ENCODE measurements around the gene WDR1.

WDR1 gene

GRCh38 chr4:10124167-10124930 lies 7.8 kb upstream of the WDR1 start:
- Histone ChIP-seq H3K4me3 (ENCODE audit: insufficient read depth, low read length, poor library complexity, severe bottlenecking) (no peak overlapping the region), H2AFZ (ENCODE audit: low read depth, low read length, severe bottlenecking) (no peak overlapping the region), H3K79me2 (ENCODE audit: insufficient read depth, low read length) (no peaks in the 10 kb centered on the region), H4K20me1 (ENCODE audit: low read depth, low read length) (no peaks in the 10 kb centered on the region), H3K27ac (ENCODE audit: low read depth, low read length) (no peak overlapping the region), H3K9ac (ENCODE audit: low read length) (no peak overlapping the region), H3K27me3 (ENCODE audit: low read length) (no peaks in the 10 kb centered on the region), H3K9me2 (replicated peaks; ENCODE audit: insufficient read depth, low read length) (no peaks in the 10 kb centered on the region), H3K36me3 (ENCODE audit: low read length) (no peaks in the 10 kb centered on the region), H3K4me2 (ENCODE audit: low read depth, low read length, poor library complexity, severe bottlenecking) (no peak overlapping the region), H3F3A (ENCODE audit: insufficient read depth) (no peaks in the 10 kb centered on the region), H3K9me3 (ENCODE audit: insufficient read depth, low read length) (no peaks in the 10 kb centered on the region)
- no peak for TF ChIP-seq CTCF (IDR thresholded peaks at IDR 0.05; ENCODE audit: insufficient read depth, low read length, poor library complexity, severe bottlenecking)
- TF ChIP-seq EZH2phosphoT487 (conservative IDR thresholded peaks at IDR 0.05; ENCODE audit: low read length), result no peak

- Histone ChIP-seq H3F3A (ENCODE audit: insufficient read depth) (no peaks in the 10 kb centered on the region), H3K9me3 (ENCODE audit: insufficient read depth, low read length) (no peaks in the 10 kb centered on the region), H3K27ac (ENCODE audit: low read depth, low read length) (no peak overlapping the region), H3K9me2 (replicated peaks; ENCODE audit: insufficient read depth, low read length) (no peaks in the 10 kb centered on the region), H3K4me2 (ENCODE audit: low read depth, low read length, poor library complexity, severe bottlenecking) (no peak overlapping the region), H3K27me3 (ENCODE audit: low read length) (no peaks in the 10 kb centered on the region), H3K4me3 (ENCODE audit: insufficient read depth, low read length, poor library complexity, severe bottlenecking) (no peak overlapping the region), H4K20me1 (ENCODE audit: low read depth, low read length) (no peaks in the 10 kb centered on the region), H3K36me3 (ENCODE audit: low read length) (no peaks in the 10 kb centered on the region), H3K79me2 (ENCODE audit: insufficient read depth, low read length) (no peaks in the 10 kb centered on the region), H3K9ac (ENCODE audit: low read length) (no peak overlapping the region), H2AFZ (ENCODE audit: low read depth, low read length, severe bottlenecking) (no peak overlapping the region)
- TF ChIP-seq CTCF (IDR thresholded peaks at IDR 0.05; ENCODE audit: insufficient read depth, low read length, poor library complexity, severe bottlenecking), result no peak
- no peak for TF ChIP-seq EZH2phosphoT487 (conservative IDR thresholded peaks at IDR 0.05; ENCODE audit: low read length)
Observed at GRCh38 chr4:10123227-10124101, 6.9 kb upstream of the WDR1 start.

- H3K79me2 ChIP-seq (ENCODE audit: insufficient read depth, low read length), result no peaks in the 10 kb centered on the region
- H3K36me3 ChIP-seq (ENCODE audit: low read length), result no peaks in the 10 kb centered on the region
- no peaks in the 10 kb centered on the region for H3K9me3 ChIP-seq (ENCODE audit: insufficient read depth, low read length)
- H3K9me2 ChIP-seq (replicated peaks; ENCODE audit: insufficient read depth, low read length), result no peaks in the 10 kb centered on the region
- H3K9ac ChIP-seq (ENCODE audit: low read length), result no peak overlapping the region
- no peak overlapping the region for H2AFZ ChIP-seq (ENCODE audit: low read depth, low read length, severe bottlenecking)
- H3K27ac ChIP-seq (ENCODE audit: low read depth, low read length), result no peak overlapping the region
- no peak overlapping the region for H3K4me3 ChIP-seq (ENCODE audit: insufficient read depth, low read length, poor library complexity, severe bottlenecking)
- H3F3A ChIP-seq (ENCODE audit: insufficient read depth), result no peaks in the 10 kb centered on the region
- H4K20me1 ChIP-seq (ENCODE audit: low read depth, low read length), result no peaks in the 10 kb centered on the region
- no peak for TF ChIP-seq CTCF (IDR thresholded peaks at IDR 0.05; ENCODE audit: insufficient read depth, low read length, poor library complexity, severe bottlenecking)
- TF ChIP-seq EZH2phosphoT487 (conservative IDR thresholded peaks at IDR 0.05; ENCODE audit: low read length), result no peak
- H3K27me3 ChIP-seq (ENCODE audit: low read length), result no peaks in the 10 kb centered on the region
- H3K4me2 ChIP-seq (ENCODE audit: low read depth, low read length, poor library complexity, severe bottlenecking), result no peak overlapping the region
Observed at GRCh38 chr4:10122236-10122932, 5.8 kb upstream of the WDR1 start.

All from SU-DHL-6 (cell line).